Activated CD4-positive, alpha-beta T cell treated with anti-CD3 and anti-CD28 coated beads, Interleukin-2, amount 50 U/mL, for 4 hours (primary cell): ENCODE measurements around the gene C20orf96.
"Not testable (repeated sequence)": the region's sequence is repeated elsewhere in the genome, so short reads cannot be mapped to it uniquely, and the experiment has no call there.

ENCODE experiments used
- DNase-seq, 2 experiments: peaks; one replicate each; pipeline ENCODE4 v3.0.0-alpha.2; 2020

Gene C20orf96

DNA sequence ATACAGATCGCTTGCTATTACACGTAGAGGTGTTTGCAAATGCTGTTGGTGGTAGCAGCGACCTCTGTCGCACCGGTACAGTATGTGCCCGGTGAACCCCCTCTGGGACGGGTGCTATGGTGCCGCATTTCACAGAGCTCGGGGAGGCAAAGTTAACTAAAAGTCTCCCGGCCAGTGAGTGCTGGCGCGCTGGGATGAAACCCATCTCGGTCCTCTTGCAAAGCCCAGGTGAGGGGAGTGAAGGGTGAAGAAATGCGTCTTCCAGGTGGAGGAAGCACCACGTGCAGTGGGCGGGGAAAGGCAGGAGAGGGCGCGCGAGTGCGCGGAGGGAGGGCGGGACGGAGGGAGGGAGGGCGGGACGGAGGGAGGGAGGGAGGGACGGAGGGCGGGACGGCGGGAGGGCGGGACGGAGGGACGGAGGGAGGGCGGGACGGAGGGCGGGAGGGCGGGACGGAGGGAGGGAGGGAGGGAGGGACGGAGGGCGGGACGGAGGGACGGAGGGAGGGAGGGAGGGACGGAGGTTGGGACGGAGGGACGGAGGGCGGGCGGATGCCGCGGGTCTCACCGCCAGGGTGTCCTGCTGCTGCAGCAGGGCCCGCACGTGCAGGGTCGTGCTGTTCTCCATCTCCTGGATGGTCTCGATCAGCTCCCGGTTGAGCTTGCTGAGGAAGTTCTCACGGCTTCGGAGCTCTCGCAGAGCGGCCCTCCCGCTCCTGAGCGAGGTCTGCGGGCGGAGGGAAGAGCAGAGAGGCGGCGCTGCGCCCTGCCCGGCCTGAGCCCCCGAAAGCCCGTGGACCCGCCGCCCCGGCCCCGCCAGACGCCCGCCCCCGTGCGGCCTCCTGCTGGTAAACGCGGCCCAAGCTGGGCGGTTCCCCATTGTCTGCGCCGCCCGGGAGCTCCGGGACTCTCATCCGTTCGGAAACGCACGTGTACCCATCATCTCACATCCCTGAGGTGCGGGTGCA is 11.7 kb downstream of the C20orf96 start:
- DNase-seq = no peak

DNA sequence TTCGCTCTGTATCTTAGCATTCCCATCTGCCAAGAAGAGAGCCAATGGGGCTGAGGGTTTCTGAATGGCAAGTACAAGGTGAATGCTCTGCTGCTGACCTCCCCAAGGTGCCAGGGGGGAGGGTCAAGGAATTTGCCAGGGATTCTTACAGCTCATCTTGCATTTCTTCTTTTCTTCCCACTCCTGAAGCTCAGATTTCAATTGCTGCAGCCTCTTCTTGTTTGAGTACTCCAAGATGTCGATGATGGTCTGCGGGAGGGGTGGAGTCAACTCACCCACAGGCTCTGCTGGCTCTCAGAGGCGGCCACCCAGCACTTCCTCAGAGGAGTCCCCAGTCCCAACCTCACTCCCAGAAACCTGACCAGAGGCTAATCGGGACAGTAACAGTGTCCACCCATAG is 12.4 kb downstream of the C20orf96 start:
- no peak for DNase-seq

DNA sequence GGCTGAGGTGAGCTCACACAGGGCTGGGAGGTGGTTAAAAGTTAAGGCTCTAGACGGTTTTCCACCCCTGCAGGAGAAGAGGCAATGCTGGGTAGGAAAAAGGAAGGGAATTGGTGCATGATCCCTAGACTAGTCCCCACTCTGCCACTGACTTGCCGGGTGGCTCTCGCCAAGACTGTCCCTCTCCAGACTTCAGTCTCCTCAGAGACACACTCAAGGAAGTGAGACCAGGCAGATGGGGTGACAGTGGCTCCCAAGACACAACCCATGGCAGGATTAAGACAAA is 13.1 kb downstream of the C20orf96 start:
- DNase-seq = no peak

DNA sequence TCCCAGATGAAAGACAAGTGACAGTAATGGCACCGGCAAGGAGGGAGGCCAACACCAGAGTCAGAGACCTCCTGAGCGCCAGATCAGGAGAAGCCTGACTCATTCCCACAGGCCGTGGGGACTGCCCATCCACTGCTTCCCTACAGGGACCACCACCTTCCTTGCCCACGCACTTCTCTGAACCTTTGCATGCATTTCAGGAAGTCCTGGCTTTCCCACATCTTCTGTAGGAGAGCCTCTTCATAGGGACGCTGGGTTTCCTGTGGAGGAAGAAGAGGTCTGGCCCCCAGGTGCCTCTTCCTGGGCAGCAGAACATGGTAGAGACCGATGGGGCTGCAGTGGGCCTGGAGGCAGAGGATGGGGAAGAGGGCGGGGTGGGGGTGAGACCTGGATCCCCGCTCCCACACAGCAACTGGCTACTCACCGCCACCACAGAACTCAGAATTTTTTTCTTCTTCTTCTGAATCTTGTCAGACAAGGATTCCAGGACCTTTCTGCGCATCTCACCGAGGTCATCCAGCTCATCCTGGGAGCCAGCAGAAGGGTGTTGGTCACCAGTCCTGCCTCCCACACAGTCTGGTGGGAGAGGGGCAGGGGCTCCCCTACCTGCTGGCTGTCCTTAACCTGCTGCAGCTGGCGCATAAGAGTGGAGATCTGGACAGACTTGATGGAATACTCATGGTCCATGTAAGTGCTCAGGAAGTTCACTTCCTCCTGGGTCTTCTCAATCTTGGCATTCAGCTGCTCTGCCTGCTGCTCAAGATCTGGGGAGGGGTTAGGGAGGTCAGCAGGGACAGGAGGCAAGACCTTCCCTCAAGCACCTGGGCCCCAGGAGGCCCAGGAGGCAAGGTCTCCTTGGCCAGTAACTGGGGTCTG is 13.7 kb downstream of the C20orf96 start:
- no peak for DNase-seq

DNA sequence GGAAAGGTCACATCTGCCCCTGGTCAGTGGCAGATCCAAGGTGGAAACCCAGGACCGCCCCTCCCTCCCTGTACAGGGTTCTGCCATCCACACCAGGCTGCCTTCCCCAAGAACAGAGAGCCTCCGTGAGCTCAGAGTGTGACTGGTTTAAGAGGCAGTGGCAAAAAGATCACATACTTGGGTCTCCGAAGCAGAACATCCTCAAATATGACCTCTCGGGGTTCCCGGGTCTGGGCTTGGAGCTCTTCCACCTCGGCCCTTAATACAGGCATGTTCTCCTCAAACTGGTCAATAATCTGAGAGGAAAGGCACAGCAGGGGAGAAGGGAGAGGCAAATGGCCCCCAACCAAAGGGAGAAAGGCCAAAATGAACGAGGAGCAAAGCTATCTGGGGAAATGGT is 14.8 kb downstream of the C20orf96 start:
- no peak for DNase-seq

DNA sequence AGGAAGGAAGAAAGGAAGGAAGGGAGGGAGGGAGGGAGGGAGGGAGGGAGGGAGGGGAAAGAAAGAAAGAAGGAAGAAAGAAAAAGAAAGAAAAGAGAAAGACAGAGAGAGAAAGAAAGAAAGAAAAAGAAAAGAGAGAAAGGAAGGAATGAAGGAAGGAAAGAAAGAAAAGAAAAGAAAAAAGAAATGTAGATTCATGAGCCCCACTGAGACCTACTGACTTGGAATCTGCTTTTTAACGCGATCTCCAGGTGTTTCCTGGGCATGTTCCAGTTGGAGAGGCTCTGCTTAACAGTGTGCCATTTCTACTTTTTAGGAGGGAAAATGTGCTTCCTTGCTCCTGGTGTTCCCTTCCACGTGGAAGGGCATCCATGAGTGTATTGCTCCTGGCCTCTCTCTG is 16.7 kb downstream of the C20orf96 start:
- no peak for DNase-seq

DNA sequence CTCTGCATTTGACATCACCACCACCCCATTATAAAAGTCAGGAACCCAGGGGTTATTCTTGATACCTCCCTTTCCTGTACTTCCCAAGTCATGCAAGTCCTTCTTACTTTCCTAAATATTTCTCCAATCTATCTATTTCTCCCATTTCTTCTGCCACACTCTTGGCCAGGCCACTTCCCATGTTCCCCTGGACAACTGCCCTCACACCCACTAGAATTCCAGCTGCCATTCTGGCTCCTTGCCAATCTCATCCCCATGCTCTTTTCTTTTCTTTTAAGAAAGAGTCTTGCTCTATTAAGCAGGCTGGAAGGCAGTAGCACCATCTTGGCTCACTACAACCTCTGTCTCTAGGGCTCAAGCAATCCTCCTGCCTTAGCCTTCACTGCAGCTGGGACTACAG is 17.8 kb downstream of the C20orf96 start:
- no peak for DNase-seq

DNA sequence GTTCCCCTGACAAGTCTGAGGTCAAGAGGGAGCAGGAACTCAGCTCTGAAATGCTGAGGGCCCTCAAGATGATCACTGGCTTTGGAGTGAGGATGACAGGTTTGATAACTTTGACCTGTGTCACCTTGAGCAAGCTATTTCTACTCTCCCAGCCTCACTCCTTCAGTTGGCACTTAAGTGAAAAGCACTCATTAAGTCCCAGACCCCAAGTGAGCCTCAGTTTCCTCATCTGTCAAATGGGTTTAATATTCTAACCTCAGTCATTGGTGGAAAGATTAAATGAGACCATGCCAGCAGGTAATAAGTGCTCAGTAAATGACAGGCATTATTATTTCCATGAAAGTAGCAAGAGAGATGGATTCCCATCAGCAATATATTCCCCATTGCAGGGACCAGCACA is 19.0 kb downstream of the C20orf96 start:
- DNase-seq = no peak

DNA sequence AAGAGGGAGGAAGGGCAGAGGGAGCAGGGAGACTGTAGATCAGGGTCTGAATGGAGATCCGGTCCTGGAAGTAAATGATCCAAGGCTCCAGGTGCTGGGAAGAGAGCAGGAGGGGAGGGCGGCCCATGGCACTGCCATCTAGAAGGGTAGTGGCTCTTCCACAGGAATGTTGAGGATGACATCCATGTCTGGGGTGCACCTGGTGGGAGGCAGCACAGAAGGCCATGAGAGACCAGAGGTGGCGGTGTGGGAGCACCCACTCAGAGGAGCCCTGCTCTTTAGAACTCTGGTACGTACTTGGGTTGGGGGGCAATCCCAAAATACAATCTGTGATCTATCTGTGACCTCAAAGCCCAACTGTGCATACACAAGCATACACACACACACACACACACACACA is 19.5 kb downstream of the C20orf96 start:
- no peak for DNase-seq

DNA sequence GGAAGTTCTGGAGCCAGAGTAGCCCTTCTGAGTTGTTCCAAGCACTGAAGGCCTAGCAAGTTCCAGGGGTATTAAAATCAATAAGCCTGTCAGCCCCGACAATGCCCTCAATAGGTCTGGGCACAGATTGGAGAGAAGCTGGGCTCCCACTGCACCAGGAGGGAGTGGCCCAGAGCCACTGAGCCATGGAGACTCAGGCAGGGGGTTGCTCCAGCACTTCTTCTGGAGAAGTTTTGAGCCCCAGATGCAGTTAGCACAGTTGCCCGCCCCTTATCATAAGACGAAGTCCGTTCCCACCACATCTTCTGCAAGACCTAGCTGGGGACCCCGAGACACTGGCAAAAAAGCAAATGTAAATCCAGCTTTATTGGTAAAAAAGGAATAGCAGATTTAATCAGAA is 20.0 kb downstream of the C20orf96 start:
- DNase-seq = no peak

DNA sequence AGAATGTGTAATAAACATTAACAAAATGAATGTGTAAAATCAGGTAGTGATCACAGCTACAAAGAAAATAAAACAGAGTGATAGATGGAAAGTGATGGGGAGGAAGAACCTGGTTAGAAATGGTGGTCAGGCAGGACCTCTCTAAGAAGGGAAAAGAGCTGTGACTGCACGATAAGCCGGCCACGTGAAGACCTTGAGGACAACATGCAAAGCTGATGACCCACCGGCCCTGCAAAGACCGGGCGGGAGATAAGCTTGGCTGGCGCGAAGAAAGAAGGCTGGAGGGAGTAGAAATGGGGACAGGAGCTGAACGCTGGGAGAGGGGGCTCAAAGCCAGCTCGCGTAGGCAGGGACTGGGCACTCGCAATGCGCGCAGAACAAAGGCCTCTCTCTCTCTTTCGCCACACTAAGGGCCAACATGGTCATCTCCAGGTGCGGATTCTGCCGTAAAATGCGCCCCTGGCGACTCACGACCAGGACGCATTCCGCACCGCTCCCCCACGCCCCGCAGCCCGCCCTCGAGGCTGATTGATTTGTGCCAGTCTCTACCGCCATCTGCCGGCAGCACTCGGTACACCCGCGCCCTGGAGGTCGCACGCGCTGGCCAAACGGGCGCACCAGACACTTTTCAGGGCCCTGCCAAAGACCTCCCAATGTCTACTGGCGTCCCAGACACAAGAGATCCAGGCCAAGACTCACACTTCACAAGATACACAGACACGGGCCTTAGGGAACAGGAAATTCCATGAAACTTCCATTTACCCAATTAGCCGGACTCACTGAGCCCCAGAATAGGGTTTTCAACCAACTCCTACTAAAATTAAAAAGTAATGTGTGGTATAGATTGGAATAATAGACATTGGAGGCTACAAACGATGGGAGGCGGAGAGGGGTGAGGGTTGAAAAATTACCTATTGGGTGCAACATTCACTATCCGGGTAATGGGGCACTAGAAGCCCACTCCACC is 23.7 kb downstream of the C20orf96 start:
- DNase-seq = peak; percentile 85 to 89

DNA sequence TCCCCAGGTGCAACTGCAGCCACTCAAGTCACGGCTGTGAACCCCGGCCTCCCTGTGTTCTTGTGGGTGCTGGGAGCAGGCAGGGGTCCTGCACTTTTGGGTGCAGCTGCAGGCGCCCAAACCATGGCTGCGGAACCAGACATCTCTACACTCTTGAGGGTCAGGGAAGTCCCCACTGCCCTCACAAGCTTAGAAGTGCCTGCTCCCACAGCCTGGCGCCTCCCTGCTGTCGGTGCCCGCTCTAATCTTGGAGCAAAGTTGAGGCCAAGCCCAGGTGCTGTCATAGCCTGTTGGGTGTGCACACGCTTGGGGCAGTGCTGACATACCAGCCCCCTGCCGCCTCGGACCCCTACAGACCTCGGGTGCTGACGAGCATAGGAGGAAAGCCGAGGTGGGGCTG is 26.8 kb downstream of the C20orf96 start:
- no peak for DNase-seq

DNA sequence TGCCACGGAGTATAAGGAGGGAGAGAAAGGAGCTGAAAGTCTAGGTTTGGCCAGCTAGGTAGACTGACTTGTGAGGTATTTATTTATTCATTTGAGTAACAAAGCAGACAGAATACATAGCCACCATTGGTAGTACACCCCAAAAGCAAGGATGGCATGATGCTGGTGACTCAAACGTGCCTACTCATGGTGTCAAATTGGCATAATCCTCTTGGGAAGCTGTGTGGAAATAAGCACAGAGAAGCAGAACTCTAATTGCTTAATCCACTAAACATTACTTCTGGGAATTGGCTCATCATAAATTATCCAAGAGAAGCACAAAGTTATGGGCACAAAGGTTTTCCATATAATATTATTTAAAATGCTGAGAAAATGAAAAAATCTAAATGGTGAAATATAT is 30.6 kb downstream of the C20orf96 start:
- no peak for DNase-seq

DNA sequence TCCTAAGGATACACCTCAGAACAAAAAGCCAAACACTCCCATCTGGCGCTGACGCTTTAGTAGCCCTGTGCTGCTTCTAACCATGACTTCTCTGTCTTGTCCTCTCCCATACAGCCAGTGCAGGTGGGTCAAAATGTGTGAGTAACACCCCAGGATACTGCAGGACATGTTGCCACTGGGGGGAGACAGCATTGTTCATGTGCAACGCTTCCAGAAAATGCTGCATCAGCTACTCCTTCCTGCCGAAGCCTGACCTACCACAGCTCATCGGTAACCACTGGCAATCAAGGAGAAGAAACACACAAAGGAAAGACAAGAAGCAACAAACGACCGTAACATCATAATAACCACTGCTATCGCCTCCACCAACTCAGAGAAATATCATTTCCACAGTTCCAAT is 31.6 kb downstream of the C20orf96 start:
- no peak for DNase-seq

DNA sequence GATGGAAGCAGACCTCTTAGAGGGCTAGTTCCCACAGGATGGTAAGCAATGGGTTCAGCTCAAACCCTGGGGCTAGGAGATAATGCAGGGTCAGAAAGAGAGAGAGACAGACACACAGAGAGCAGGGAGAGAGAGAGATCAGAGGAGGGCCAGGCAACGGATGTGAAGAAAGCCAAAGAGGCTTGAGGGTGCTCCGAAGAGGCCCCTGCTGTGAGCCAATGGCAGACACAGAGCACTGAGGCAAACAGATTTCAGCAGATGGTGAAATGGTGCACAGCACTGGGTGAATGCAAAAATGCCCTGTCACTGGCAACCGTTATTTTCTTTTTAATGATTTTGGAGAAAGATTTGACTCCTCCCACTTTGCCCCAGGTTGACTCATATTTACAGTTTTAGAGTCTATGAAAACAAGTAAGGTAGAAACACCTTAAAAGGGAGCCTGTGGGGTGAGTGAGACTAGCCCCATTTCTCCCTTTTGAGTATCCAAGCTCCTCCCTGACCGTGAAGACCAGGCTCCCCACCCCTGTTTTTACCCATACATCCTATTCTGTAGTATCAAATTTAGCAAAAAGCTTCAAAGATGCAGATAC is 32.2 kb downstream of the C20orf96 start:
- no peak for DNase-seq

DNA sequence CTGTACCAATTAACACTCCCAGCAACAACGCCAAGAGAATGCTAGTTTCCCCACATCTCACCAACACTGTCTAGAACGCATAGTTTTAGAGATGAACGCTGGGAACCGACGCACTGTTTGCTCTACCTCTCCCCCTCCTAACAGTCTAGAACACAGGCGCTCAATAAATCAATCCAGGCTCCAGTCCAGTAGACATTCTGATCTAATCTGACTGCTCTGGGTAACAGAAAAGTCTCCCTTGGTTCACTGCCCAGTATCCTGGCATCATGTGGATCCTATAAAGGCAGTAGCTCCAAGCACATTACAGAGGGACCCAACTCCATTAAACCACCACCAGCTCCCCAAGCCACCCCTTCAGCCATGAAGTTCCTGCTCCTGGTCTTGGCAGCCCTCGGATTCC is 33.1 kb downstream of the C20orf96 start, which contains the start of gene DEFB132:
DEFB132 (plus strand) TSS at position 306 of the 400 bp plus-strand sequence; CDS start at position 361, 55 bp downstream.
- DNase-seq = no peak

DNA sequence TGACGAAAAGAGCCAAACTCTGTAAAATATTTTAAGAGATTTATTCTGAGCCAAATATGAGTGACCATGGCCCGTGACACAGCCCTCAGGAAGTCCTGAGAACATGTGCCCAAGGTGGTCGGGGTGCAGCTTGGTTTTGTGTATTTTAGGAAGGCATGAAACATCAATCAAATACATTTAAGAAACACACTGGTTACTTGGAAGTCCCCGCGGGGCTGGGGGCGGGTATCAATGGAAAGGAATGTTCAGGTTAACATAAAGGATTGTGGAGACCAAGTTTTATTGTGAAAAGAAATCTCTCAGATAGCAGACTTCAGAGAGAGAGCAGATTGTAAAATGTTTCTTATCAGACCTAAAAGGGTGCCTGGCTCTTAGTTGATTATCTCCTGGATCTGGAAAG is 37.1 kb downstream of the C20orf96 start:
- DNase-seq = not testable (repeated sequence)

DNA sequence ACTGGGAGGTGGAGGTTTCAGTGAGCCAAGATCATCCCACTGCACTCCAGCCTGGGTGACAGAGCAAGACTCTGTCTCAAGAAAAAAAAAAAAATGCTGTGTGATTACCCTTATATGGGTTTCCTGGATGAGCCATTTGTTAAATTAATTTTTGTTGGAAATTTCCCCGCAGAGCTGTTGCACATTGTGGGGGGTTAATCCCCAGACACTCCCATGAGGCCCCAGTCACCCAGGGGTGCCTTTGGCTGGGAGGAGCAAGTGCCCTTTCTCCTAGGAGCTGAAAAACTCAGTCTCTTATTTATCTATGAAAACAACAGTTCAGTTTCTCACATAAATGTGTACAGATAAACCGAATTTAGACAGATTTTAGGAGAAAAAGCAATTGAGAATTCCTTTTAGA is 37.7 kb downstream of the C20orf96 start:
- no peak for DNase-seq

DNA sequence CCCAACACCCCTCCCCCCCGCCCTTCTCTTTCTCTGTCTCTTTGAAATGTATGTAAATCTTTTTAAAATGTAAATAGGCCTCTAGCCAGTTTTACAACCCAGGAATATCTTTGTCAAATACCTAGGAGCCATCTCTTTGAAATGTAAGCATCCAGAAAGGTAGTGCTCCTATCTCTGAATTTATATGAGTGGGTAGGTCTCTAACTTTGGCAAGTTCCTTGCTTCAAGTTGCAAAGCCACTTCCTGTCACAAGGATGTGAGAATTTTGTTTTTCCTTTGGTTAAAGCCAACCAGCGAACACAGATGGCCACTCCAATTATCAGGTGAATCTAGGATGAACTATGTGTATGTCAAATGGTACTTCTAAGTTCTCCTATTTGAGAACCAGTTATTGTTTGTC is 39.2 kb downstream of the C20orf96 start:
- DNase-seq = no peak

DNA sequence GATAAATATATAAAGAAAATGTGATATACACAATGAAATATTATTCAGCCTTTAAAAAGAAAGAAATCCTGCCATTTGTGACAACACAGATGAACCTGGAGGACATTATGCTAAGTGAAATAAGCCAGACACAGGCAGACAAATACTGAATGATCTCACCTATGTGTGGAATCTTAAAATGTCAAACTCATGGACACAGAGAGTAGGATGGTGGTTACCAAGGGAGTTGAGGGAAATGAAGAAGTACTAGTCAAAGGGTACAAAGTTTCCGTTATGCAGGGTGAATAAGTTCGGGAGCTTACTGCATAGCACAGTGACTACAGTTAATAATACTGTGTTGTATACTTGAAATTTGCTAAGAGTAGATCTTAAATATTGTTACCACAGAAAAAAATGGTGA is 47.6 kb downstream of the C20orf96 start:
- DNase-seq = no peak

DNA sequence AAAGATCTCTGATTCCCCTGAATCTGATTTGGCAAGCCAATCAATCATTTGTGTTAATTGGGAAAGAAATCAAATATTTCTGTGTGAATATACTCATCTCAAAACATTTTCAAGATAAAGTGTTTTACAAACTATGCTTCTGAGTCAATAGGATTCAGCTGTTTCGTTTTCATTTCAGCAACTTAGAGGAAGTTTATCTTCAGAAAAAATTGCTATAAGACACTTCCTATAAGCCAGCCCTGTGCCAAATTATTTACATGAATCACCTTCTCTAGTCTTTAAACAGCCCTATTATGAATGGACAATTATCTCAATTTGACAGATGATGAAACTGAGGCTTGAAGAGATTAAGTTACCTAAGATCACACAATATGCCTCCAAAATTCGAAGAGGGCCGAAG is 52.6 kb downstream of the C20orf96 start:
- no peak for DNase-seq

DNA sequence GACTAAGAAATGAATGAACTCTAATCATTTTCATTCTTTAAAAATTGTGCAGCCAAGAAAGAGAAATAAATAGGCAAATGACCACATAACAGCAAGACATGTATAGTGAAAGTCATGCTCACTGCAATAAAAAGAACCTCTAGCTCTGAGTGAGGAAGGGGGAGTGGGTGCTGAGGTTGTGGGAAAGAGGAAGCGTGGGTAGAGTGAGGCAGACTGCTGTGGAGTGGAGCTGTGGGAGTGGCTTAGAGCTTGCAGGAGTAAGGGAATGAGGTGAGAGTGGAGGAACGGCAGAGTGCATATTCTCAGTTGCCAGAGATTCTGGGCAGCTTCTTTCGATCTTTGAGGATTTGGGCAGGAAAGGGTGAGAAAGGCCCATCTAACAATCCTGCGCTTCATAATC is 53.1 kb downstream of the C20orf96 start:
- no peak for DNase-seq
